ENCODE data around the gene NUDT4. TPM values are rescaled to one million over a fixed set of nuclear protein-coding genes. Genes with fewer than 3 reads are reported as not detected.

The NUDT4 gene
- total RNA-seq, 1 donor from 2014 or later = 56.8 TPM

- intact Hi-C loops (cut with DNase I) = no loop called here
- no peak for DNase-seq
- ATAC-seq = no peak
- Histone ChIP-seq H3K4me3 (no peak overlapping the region), H3K36me3 (no peaks in the 10 kb centered on the region), H3K27me3 (ENCODE audit: low read depth) (no peaks in the 10 kb centered on the region), H3K27ac (no peak overlapping the region), H3K9me3 (no peaks in the 10 kb centered on the region), H3K4me1 (no peaks in the 10 kb centered on the region)
- TF ChIP-seq CTCF (IDR thresholded peaks at IDR 0.05) = no peak
Measured at GRCh38 chr12:93366422-93366821, 11.3 kb upstream of the NUDT4 start.

GRCh38 chr12:93368766-93369165 is 9.0 kb upstream of the NUDT4 start:
- no peak overlapping the region for H3K4me3 ChIP-seq
- H3K27me3 ChIP-seq (ENCODE audit: low read depth) = no peaks in the 10 kb centered on the region
- TF ChIP-seq CTCF (IDR thresholded peaks at IDR 0.05) = no peak
- no peak overlapping the region for H3K27ac ChIP-seq
- H3K4me1 ChIP-seq = no peaks in the 10 kb centered on the region
- intact Hi-C loops (cut with DNase I) = no loop called here
- ATAC-seq (no peak), DNase-seq (no peak)
- no peaks in the 10 kb centered on the region for H3K36me3 ChIP-seq
- no peaks in the 10 kb centered on the region for H3K9me3 ChIP-seq

GRCh38 chr12:93369505-93369904 is 8.2 kb upstream of the NUDT4 start:
- Histone ChIP-seq H3K9me3 (no peaks in the 10 kb centered on the region), H3K27ac (no peak overlapping the region), H3K4me1 (no peaks in the 10 kb centered on the region), H3K27me3 (ENCODE audit: low read depth) (no peaks in the 10 kb centered on the region), H3K4me3 (no peak overlapping the region), H3K36me3 (no peaks in the 10 kb centered on the region)
- intact Hi-C loops (cut with DNase I) = no loop called here
- TF ChIP-seq CTCF (IDR thresholded peaks at IDR 0.05) = no peak
- no peak for DNase-seq
- no peak for ATAC-seq

GRCh38 chr12:93370947-93371346 is 6.8 kb upstream of the NUDT4 start:
- Histone ChIP-seq H3K27ac (no peak overlapping the region), H3K36me3 (no peaks in the 10 kb centered on the region), H3K9me3 (no peaks in the 10 kb centered on the region), H3K4me3 (no peak overlapping the region), H3K4me1 (peaks cover 13% of the 10 kb centered on the region), H3K27me3 (ENCODE audit: low read depth) (no peaks in the 10 kb centered on the region)
- intact Hi-C loops (cut with DNase I) = no loop called here
- DNase-seq (no peak), ATAC-seq (no peak)
- no peak for TF ChIP-seq CTCF (IDR thresholded peaks at IDR 0.05)

- no peak overlapping the region for H3K4me3 ChIP-seq
- peaks cover 28% of the 10 kb centered on the region for H3K4me1 ChIP-seq
- DNase-seq = no peak
- no peaks in the 10 kb centered on the region for H3K27me3 ChIP-seq (ENCODE audit: low read depth)
- intact Hi-C loops (cut with DNase I) = no loop called here
- no peaks in the 10 kb centered on the region for H3K36me3 ChIP-seq
- H3K9me3 ChIP-seq = no peaks in the 10 kb centered on the region
- ATAC-seq = no peak
- H3K27ac ChIP-seq = no peak overlapping the region
- no peak for TF ChIP-seq CTCF (IDR thresholded peaks at IDR 0.05)
Measured at GRCh38 chr12:93373961-93374656, 3.6 kb upstream of the NUDT4 start.
